ENCODE data around the gene COQ8A. TPM values are rescaled to one million over a fixed set of nuclear protein-coding genes. Genes with fewer than 3 reads are reported as not detected.

Gene COQ8A
- total and polyA plus RNA-seq, 2 experiments from 2014 or later = 8.3 to 8.7 TPM

DNA sequence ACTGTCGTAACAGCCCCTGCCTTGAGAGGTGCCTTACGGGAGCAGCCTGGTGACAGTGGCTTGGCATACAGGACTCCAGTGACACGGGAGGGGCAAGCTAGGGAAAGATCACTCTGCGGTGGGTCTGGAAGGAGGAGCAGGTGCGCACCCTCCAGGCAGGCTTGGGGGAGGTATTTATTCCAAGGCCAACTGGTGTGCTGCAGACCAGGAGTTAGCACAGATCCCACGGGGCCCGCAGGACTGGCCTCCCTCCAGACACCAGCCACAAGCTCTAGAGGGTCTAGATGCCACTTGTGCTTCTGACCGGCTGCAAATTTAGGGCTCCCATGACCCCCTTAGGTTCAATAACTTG is 47.6 kb upstream of the COQ8A start:
- no peaks in the 10 kb centered on the region for H3K4me1 ChIP-seq (ENCODE audit: insufficient read depth)
- no peaks in the 10 kb centered on the region for H3K36me3 ChIP-seq (ENCODE audit: low read depth)
- H2AFZ ChIP-seq = no peak overlapping the region
- H3K79me2 ChIP-seq (ENCODE audit: insufficient read depth) = no peaks in the 10 kb centered on the region
- H3K4me2 ChIP-seq (ENCODE audit: unreplicated experiment) = no peak overlapping the region
- H4K20me1 ChIP-seq (ENCODE audit: insufficient read depth) = no peaks in the 10 kb centered on the region
- no peak overlapping the region for H3K4me3 ChIP-seq
- no peak for DNase-seq
- no peaks in the 10 kb centered on the region for H3F3A ChIP-seq (ENCODE audit: insufficient read depth)
- no peaks in the 10 kb centered on the region for H3K9me2 ChIP-seq (ENCODE audit: insufficient read depth)
- H3K9ac ChIP-seq = no peak overlapping the region
- H3K27me3 ChIP-seq (replicated peaks; ENCODE audit: insufficient read depth) = no peaks in the 10 kb centered on the region
- TF ChIP-seq EZH2 (IDR thresholded peaks at IDR 0.05; ENCODE audit: insufficient read depth, poor library complexity, severe bottlenecking) (no peak), EZH2phosphoT487 (IDR thresholded peaks at IDR 0.05; ENCODE audit: insufficient read depth, low read depth) (no peak)
- WGBS, 2 experiments (ENCODE audit: low coverage in 1 of 2, low lambda C conversion rate in 2 of 2, missing lambda C conversion rate in 2 of 2) = 75 to 80% methylated on average over 8 of the region's 8 CpGs
- no peak overlapping the region for H3K27ac ChIP-seq
- in situ Hi-C loops (cut with MboI) = no loop called here
- no peaks in the 10 kb centered on the region for H3K9me3 ChIP-seq (ENCODE audit: low read depth)

DNA sequence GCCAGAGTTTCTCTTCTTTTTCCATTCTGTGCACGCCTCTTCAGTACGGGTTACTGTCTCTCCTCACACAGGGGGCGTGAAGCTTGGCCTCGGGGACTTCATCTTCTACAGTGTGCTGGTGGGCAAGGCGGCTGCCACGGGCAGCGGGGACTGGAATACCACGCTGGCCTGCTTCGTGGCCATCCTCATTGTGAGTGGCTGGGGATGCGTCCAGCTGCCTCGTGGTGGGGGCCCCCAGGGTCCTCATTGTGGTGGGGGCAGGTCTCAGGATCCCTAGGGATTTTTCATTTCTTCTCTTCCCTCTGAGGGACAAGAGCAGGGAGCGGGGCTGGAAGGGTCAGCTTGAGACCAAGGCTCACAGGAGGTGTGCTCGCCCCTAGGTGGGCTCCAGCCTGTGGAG is 46.2 kb upstream of the COQ8A start:
- in situ Hi-C loops (cut with MboI) = no loop called here
- H3K27me3 ChIP-seq (replicated peaks; ENCODE audit: insufficient read depth) = no peaks in the 10 kb centered on the region
- no peaks in the 10 kb centered on the region for H3K79me2 ChIP-seq (ENCODE audit: insufficient read depth)
- no peaks in the 10 kb centered on the region for H4K20me1 ChIP-seq (ENCODE audit: insufficient read depth)
- H2AFZ ChIP-seq = no peak overlapping the region
- DNase-seq = no peak
- H3K4me2 ChIP-seq (ENCODE audit: unreplicated experiment) = no peak overlapping the region
- TF ChIP-seq EZH2 (IDR thresholded peaks at IDR 0.05; ENCODE audit: insufficient read depth, poor library complexity, severe bottlenecking) = no peak
- no peak for TF ChIP-seq EZH2phosphoT487 (IDR thresholded peaks at IDR 0.05; ENCODE audit: insufficient read depth, low read depth)
- no peaks in the 10 kb centered on the region for H3F3A ChIP-seq (ENCODE audit: insufficient read depth)
- H3K4me1 ChIP-seq (ENCODE audit: insufficient read depth) = no peaks in the 10 kb centered on the region
- no peaks in the 10 kb centered on the region for H3K9me2 ChIP-seq (ENCODE audit: insufficient read depth)
- H3K9me3 ChIP-seq (ENCODE audit: low read depth) = no peaks in the 10 kb centered on the region
- no peak overlapping the region for H3K4me3 ChIP-seq
- H3K9ac ChIP-seq = no peak overlapping the region
- no peaks in the 10 kb centered on the region for H3K36me3 ChIP-seq (ENCODE audit: low read depth)
- H3K27ac ChIP-seq = no peak overlapping the region
- 85 to 89% methylated on average over 13 of the region's 13 CpGs for WGBS, 2 experiments (ENCODE audit: low coverage in 1 of 2, low lambda C conversion rate in 2 of 2, missing lambda C conversion rate in 2 of 2)

DNA sequence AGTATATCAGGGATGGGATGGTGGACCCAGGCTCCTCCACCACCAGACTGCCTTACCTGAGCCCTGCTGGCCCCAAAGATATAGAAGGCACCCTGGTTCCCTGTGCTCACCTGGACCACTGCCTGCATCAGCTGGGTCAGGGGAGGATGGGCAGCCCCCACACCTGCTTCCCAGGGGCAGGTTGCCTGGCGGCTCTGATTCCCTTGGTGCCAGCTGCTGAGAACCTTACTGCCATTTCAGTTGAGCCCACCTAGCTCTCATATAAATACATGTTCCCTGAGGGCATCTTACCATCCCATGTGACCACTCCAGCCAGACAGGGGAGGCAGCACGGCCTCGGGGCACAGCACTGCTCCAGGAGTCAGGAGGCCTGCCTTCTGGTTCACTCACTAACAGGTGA is 45.3 kb upstream of the COQ8A start:
- H4K20me1 ChIP-seq (ENCODE audit: insufficient read depth) = no peaks in the 10 kb centered on the region
- no peak overlapping the region for H3K27ac ChIP-seq
- TF ChIP-seq EZH2 (IDR thresholded peaks at IDR 0.05; ENCODE audit: insufficient read depth, poor library complexity, severe bottlenecking) (no peak), EZH2phosphoT487 (IDR thresholded peaks at IDR 0.05; ENCODE audit: insufficient read depth, low read depth) (no peak)
- H3F3A ChIP-seq (ENCODE audit: insufficient read depth) = no peaks in the 10 kb centered on the region
- 89 to 93% methylated on average over 3 of the region's 3 CpGs for WGBS, 2 experiments (ENCODE audit: low coverage in 1 of 2, low lambda C conversion rate in 2 of 2, missing lambda C conversion rate in 2 of 2)
- no peaks in the 10 kb centered on the region for H3K9me2 ChIP-seq (ENCODE audit: insufficient read depth)
- H3K79me2 ChIP-seq (ENCODE audit: insufficient read depth) = no peaks in the 10 kb centered on the region
- no peak overlapping the region for H2AFZ ChIP-seq
- H3K4me2 ChIP-seq (ENCODE audit: unreplicated experiment) = no peak overlapping the region
- H3K4me1 ChIP-seq (ENCODE audit: insufficient read depth) = no peaks in the 10 kb centered on the region
- DNase-seq = no peak
- no peaks in the 10 kb centered on the region for H3K9me3 ChIP-seq (ENCODE audit: low read depth)
- H3K4me3 ChIP-seq = no peak overlapping the region
- in situ Hi-C loops (cut with MboI) = no loop called here
- H3K27me3 ChIP-seq (replicated peaks; ENCODE audit: insufficient read depth) = no peaks in the 10 kb centered on the region
- no peaks in the 10 kb centered on the region for H3K36me3 ChIP-seq (ENCODE audit: low read depth)
- no peak overlapping the region for H3K9ac ChIP-seq

DNA sequence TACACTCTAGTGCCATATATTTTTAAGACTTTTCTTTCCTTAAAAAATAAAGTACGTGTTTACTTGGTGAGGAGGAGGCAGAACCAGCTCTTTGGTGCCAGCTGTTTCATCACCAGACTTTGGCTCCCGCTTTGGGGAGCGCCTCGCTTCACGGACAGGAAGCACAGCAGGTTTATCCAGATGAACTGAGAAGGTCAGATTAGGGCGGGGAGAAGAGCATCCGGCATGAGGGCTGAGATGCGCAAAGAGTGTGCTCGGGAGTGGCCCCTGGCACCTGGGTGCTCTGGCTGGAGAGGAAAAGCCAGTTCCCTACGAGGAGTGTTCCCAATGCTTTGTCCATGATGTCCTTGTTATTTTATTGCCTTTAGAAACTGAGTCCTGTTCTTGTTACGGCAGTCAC is 44.5 kb upstream of the COQ8A start:
- H3K4me3 ChIP-seq = no peak overlapping the region
- TF ChIP-seq EZH2 (IDR thresholded peaks at IDR 0.05; ENCODE audit: insufficient read depth, poor library complexity, severe bottlenecking) (no peak), EZH2phosphoT487 (IDR thresholded peaks at IDR 0.05; ENCODE audit: insufficient read depth, low read depth) (no peak)
- 83 to 84% methylated on average over 11 of the region's 11 CpGs for WGBS, 2 experiments (ENCODE audit: low coverage in 1 of 2, low lambda C conversion rate in 2 of 2, missing lambda C conversion rate in 2 of 2)
- no peaks in the 10 kb centered on the region for H3K27me3 ChIP-seq (replicated peaks; ENCODE audit: insufficient read depth)
- no peaks in the 10 kb centered on the region for H3K36me3 ChIP-seq (ENCODE audit: low read depth)
- DNase-seq = no peak
- H3K4me1 ChIP-seq (ENCODE audit: insufficient read depth) = no peaks in the 10 kb centered on the region
- no peaks in the 10 kb centered on the region for H3K79me2 ChIP-seq (ENCODE audit: insufficient read depth)
- no peaks in the 10 kb centered on the region for H4K20me1 ChIP-seq (ENCODE audit: insufficient read depth)
- H2AFZ ChIP-seq = no peak overlapping the region
- H3K4me2 ChIP-seq (ENCODE audit: unreplicated experiment) = no peak overlapping the region
- no peaks in the 10 kb centered on the region for H3F3A ChIP-seq (ENCODE audit: insufficient read depth)
- in situ Hi-C loops (cut with MboI) = no loop called here
- H3K9ac ChIP-seq = no peak overlapping the region
- no peaks in the 10 kb centered on the region for H3K9me2 ChIP-seq (ENCODE audit: insufficient read depth)
- H3K9me3 ChIP-seq (ENCODE audit: low read depth) = no peaks in the 10 kb centered on the region
- no peak overlapping the region for H3K27ac ChIP-seq

DNA sequence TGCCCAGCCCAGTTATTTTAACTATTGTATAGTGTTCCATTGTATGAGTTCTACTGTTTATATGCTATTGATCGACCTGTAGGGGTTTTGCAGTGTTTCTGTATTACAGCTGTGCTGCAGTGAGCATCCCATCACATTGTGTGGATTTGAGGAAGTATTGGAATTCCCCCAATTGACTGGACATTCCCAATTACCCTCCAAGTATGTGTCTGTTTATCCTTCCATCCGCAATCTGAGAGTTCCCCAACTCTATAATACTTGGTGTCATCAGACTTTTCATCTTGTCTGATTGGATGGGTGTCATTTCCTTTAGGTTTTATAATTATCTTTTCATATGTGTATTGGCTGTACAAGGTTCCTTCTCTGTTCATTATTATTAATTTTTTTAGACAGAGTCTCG is 41.8 kb upstream of the COQ8A start:
- WGBS, 2 experiments (ENCODE audit: low coverage in 1 of 2, low lambda C conversion rate in 2 of 2, missing lambda C conversion rate in 2 of 2) = 96 to 98% methylated on average over 3 of the region's 3 CpGs
- Histone ChIP-seq H4K20me1 (ENCODE audit: insufficient read depth) (no peaks in the 10 kb centered on the region), H3K4me2 (ENCODE audit: unreplicated experiment) (no peak overlapping the region), H3K9ac (no peak overlapping the region), H3K4me3 (no peak overlapping the region), H3K27me3 (replicated peaks; ENCODE audit: insufficient read depth) (no peaks in the 10 kb centered on the region), H3K4me1 (ENCODE audit: insufficient read depth) (no peaks in the 10 kb centered on the region), H3K36me3 (ENCODE audit: low read depth) (no peaks in the 10 kb centered on the region), H2AFZ (no peak overlapping the region), H3F3A (ENCODE audit: insufficient read depth) (no peaks in the 10 kb centered on the region), H3K9me3 (ENCODE audit: low read depth) (no peaks in the 10 kb centered on the region), H3K9me2 (ENCODE audit: insufficient read depth) (no peaks in the 10 kb centered on the region), H3K27ac (no peak overlapping the region), H3K79me2 (ENCODE audit: insufficient read depth) (no peaks in the 10 kb centered on the region)
- no peak for TF ChIP-seq EZH2phosphoT487 (IDR thresholded peaks at IDR 0.05; ENCODE audit: insufficient read depth, low read depth)
- TF ChIP-seq EZH2 (IDR thresholded peaks at IDR 0.05; ENCODE audit: insufficient read depth, poor library complexity, severe bottlenecking) = no peak
- in situ Hi-C loops (cut with MboI) = no loop called here
- no peak for DNase-seq
